ENCODE data around the gene MEX3A.
"Not testable (repeated sequence)": the region's sequence is repeated elsewhere in the genome, so short reads cannot be mapped to it uniquely, and the experiment has no call there.

The MEX3A gene

DNA sequence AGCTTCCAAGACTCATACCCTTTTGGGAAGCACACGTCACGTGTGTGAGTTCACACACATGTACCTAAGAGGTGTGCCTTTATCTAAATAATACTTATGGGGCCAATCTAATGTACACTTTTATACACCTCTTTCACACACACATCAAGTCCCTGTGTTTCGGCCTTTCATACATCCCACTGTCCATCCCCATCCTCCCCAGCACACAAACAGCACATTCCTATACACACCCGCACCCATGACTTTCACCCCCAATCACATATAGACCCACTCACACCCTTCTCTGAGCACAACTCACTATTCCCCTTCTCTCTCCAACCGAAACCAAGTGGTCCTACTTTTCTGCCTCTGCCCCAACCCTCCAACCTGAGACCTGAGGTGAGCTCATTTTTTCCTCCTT lies 3.5 kb downstream of the MEX3A start:
- no peak for DNase-seq (ENCODE audit: low read depth)

DNA sequence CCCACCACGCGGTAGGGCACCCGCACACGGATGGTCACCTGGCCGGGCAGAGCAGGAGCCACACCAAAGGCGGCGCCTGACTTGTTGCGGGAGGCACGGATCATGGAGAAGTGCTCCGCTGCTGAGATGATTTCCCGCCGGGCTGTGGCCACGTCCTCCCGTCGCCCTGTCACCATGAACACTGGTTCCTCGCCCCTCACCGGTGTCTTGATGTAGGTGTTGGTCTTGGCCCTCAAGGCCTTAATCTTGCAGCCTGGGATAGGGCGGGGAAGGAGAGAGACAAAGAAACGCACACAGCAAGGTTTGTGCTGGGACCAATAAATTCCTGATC lies 4.9 kb downstream of the MEX3A start:
- DNase-seq (ENCODE audit: low read depth): no peak

GRCh38 chr1:156076609-156077429 lies 5.4 kb downstream of the MEX3A start:
- no peak for DNase-seq (ENCODE audit: low read depth)

DNA sequence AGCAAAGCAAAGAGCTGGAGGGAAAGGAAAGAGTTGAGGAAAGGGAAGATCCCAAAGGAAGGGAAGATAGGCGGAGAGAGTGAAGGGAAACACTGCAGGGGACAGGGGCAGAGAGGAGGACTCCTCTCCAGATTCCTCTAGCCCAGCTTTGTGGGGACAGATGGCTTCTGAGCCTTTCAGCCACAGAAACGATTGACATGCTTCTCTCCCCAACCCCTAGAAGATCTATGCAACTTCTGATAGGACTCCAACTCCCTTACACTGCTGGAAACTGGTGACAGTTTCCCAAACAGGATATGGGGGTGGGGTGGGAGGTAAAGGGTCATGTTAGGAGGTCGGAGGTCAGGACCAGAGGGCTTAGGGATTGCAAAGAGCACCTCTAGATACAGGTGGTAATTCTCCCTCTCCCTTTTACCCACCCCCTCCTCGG lies 6.5 kb downstream of the MEX3A start:
- DNase-seq (ENCODE audit: low read depth): no peak

DNA sequence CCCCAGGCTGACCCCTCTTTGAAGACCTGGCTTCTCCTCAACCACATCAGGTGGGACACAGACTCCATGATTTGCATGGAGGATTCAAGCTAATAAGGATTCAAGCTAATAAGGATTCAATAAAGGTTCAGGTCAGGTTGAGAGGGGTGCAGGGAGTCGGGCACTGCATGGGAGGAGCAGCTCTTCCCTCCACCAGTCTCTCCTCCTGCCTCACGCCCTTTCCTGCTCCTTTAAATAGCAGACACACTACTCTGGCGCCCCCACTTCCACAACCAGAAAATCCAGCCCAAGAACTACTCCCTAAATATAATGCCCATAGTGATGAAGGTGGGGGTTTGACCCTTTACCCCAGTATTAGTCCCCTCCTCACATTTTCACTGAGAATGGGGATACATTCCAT lies 7.1 kb downstream of the MEX3A start:
- no peak for DNase-seq (ENCODE audit: low read depth)

DNA sequence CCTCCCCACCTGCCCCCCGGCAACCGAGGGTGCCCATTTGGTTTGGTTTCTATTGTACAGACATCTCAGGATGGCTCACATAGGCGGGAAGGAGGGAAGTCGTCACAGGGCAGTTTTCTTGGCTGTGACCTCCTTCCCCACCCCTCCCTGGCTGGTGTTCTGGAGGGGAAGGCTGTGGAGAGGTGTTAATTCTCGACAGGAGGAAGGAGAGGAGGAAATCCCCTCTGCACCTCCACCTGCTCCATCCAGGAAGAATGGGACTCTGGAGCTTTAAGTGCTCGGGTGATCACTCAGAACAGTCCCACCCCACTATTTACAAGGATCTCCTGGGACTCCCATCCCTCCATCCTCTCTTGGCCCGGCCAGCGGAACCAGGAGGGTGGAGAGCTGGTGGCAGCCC lies 7.6 kb downstream of the MEX3A start:
- DNase-seq (ENCODE audit: low read depth): no peak

DNA sequence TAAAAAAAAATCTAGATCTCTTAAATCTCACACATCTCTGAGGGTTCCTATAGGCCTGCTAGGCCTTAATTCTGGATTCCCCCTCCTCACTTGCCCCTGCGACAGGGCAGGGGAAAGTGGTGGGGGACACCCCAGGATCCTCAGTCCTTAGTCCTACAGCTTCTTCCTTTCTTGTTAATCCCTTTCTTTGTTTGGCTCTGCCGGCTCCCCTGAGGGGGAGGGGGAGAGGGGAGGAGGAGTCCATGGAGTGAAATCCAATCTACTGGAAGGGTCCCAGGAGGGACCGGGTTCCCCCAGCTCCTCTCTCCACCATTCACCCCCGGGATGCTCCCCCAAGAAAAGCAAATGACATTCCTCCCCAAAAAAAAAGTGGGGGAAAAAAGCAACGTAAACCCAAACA lies 8.5 kb downstream of the MEX3A start:
- DNase-seq (ENCODE audit: low read depth): no peak

GRCh38 chr1:156073110-156073687 lies 9.1 kb downstream of the MEX3A start:
- DNase-seq (ENCODE audit: low read depth): no peak

- DNase-seq (ENCODE audit: low read depth): no peak
These were observed 10.0 kb downstream of the MEX3A start for GRCh38 chr1:156072251-156072650.

- not testable (repeated sequence) for DNase-seq (ENCODE audit: low read depth)
These were observed 10.9 kb downstream of the MEX3A start for GRCh38 chr1:156071332-156071816.

DNA sequence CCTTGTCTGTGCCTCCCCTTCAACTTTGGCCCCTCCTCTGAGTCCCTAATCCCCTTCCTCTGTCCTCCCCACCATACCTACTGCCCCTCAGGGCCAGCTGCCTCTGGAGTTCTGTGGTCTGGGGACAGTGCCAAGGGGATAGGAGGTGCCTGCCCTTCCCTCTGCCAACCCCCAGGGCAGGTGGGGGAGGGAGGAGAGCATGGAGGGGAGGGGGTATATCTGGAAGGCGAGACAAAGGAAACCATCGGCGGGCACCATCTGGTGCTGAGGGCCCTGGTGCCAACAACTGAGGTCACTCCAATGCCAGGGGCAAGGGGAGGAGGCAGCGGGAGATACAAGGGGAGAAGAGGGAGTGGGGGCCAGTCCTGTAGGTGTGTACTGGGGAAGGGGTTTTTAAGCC lies 11.7 kb downstream of the MEX3A start:
- DNase-seq (ENCODE audit: low read depth): no peak

DNA sequence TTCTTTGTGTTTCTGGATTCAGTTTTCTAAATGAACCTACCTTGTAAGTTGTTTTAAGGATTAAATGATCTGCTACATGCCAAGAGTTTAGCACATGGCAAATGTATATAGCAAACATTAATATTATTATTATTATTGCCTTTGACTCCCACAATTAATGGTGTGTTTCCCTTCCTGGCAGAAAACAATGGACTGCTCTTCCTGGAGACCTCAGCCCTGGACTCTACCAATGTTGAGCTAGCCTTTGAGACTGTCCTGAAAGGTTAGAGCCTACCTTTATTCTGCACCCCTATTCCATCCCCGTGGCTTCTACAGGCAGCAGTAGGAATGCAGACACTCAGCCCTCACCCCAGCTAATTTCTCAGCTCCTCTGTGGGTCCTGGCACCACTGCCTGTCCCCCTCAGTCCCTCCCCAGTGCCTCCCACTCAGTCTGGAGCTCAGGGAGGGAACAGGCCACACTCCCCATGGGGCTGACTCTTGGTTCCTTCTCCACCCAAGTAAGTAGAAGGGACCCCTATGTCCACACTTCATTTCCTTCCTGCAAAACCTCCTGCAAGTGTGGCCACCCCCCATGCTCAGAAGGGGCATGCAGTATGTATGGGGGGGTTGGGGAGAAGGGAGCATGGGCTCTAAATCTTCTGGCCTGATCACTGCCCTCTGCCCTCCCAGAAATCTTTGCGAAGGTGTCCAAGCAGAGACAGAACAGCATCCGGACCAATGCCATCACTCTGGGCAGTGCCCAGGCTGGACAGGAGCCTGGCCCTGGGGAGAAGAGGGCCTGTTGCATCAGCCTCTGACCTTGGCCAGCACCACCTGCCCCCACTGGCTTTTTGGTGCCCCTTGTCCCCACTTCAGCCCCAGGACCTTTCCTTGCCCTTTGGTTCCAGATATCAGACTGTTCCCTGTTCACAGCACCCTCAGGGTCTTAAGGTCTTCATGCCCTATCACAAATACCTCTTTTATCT lies 12.5 kb downstream of the MEX3A start:
- DNase-seq (ENCODE audit: low read depth): no peak

DNA sequence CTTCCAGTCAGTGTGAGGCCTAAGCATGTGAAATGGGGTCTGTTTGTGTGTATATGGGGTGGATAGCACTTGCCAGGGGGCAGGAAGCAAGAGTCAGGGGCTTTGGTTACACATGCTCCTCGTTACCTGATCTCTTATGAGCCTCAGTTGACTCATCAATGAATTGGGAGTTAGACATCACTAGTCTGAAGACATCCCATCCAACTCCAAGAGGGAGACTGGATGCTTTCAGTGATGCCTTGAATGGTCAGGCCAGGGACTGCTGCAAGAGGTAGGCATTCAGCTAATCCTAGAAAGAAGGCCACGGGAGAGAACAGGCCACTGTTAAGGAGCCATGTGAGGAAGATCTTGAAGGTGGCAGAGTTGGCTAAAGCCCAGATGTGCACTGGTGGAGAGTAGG lies 15.0 kb downstream of the MEX3A start:
- DNase-seq (ENCODE audit: low read depth): peak; percentile 51

- no peak for DNase-seq (ENCODE audit: low read depth)
These were observed 16.4 kb downstream of the MEX3A start for GRCh38 chr1:156065871-156066270.

DNA sequence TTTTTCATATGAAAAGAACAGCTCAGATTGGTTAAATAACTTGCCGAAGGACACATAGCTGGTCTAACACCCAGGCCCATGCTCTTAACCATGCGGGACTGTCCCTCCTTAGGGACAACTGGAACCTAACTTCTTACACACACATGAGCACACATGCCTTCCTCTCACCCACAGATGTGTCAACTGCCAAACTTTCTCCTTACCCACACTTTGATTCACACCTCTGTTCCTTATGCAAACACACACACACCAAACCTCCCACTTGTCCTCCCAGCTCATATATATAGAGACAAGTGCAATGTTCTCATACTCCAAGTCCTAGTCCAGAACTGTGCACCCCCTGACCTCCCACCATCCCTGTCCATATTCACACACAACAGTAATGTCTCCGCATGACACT lies 17.1 kb downstream of the MEX3A start:
- DNase-seq (ENCODE audit: low read depth): no peak

DNA sequence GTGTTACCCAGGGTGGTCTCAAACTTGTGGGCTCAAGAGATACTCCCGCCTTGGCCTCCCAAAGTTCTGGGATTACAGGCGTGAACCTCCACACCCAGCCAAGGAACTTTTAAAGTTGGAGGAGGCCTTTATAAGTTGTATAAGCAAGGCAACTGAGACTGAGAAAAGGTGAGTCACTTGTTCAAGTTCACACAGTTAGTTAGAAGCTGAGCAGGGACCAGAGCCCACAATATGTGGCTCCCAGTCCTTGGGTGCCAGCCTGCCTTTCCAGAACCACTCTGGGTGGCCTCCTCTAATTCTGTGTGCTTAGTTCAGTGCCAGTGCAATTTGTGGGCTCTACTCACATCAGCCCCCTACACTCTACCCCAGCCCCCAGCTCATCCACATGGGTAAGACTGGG lies 17.6 kb downstream of the MEX3A start:
- DNase-seq (ENCODE audit: low read depth): no peak

- no peak for DNase-seq (ENCODE audit: low read depth)
These were observed 18.3 kb downstream of the MEX3A start for GRCh38 chr1:156063997-156064285.

GRCh38 chr1:156062189-156062588 lies 20.1 kb downstream of the MEX3A start:
- peak; percentile 41 for DNase-seq (ENCODE audit: low read depth)

GRCh38 chr1:156060937-156061636 lies 21.2 kb downstream of the MEX3A start, which contains the start of gene RAB25:
RAB25 (plus strand) TSS chr1:156061160; CDS start chr1:156061401, 241 bp downstream.
- DNase-seq (ENCODE audit: low read depth): no peak

GRCh38 chr1:156056326-156056849 lies 25.9 kb downstream of the MEX3A start:
- no peak for DNase-seq (ENCODE audit: low read depth)

- DNase-seq (ENCODE audit: low read depth): peak; percentile 21
These were observed 26.8 kb downstream of the MEX3A start for GRCh38 chr1:156055281-156056048.

Measured in ELR (cell line).